Measurements from ENCODE around the gene KLHL11.

KLHL11 gene

DNA sequence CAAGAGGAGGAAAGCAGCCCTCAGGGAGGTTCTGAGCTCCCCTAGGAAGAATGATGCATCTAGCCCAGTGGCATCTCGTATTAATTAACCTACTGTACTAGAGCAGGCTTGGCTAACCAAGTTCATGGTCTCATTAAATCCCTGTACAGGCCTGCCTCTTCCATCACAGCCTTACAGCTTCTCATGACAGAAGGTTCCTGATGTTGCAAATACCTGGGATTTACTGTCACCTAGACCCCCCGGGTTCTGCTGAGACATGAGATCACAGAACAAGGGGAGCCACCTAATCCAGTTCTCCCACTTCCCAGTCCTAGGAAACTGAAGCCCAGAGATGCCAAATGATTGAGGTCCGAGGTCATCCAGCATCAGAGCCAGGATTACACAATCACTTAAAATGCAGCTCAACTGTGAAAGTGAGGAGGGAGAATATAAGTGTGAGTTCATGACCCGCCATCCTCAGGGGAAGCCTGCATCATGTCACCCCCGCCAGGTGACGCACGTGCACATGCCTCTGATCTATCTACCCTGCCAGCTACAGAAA lies 29.6 kb upstream of the KLHL11 start:
- no peaks in the 10 kb centered on the region for H3K4me1 ChIP-seq (ENCODE audit: insufficient read depth, low read length, poor library complexity, severe bottlenecking)
- no peaks in the 10 kb centered on the region for H3K79me2 ChIP-seq (ENCODE audit: insufficient read depth, low read length)
- H2AFZ ChIP-seq (ENCODE audit: low read length) = no peak overlapping the region
- H3F3A ChIP-seq (ENCODE audit: low read depth) = no peaks in the 10 kb centered on the region
- peaks cover 90% of the 10 kb centered on the region; the same call in 1 of the 2 replicates for H3K36me3 ChIP-seq (ENCODE audit: insufficient read depth, low read length)
- no peak overlapping the region for H3K9ac ChIP-seq (ENCODE audit: low read depth, low read length, poor library complexity, severe bottlenecking)
- no peaks in the 10 kb centered on the region for H3K9me2 ChIP-seq (replicated peaks; ENCODE audit: low read depth, low read length)
- H3K4me3 ChIP-seq (ENCODE audit: low read length, poor library complexity, severe bottlenecking) = no peak overlapping the region
- H3K9me3 ChIP-seq (ENCODE audit: insufficient read depth, low read depth, low read length) = no peaks in the 10 kb centered on the region
- H3K27me3 ChIP-seq (ENCODE audit: insufficient read depth, low read length, poor library complexity, severe bottlenecking) = no peaks in the 10 kb centered on the region
- H4K20me1 ChIP-seq (ENCODE audit: insufficient read depth, low read length, poor library complexity, severe bottlenecking) = peaks cover 3% of the 10 kb centered on the region
- TF ChIP-seq, protein P1, sequence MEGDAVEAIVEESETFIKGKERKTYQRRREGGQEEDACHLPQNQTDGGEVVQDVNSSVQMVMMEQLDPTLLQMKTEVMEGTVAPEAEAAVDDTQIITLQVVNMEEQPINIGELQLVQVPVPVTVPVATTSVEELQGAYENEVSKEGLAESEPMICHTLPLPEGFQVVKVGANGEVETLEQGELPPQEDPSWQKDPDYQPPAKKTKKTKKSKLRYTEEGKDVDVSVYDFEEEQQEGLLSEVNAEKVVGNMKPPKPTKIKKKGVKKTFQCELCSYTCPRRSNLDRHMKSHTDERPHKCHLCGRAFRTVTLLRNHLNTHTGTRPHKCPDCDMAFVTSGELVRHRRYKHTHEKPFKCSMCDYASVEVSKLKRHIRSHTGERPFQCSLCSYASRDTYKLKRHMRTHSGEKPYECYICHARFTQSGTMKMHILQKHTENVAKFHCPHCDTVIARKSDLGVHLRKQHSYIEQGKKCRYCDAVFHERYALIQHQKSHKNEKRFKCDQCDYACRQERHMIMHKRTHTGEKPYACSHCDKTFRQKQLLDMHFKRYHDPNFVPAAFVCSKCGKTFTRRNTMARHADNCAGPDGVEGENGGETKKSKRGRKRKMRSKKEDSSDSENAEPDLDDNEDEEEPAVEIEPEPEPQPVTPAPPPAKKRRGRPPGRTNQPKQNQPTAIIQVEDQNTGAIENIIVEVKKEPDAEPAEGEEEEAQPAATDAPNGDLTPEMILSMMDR (conservative IDR thresholded peaks at IDR 0.05; ENCODE audit: low read length) = no peak
- no peak for TF ChIP-seq EZH2phosphoT487 (IDR thresholded peaks at IDR 0.05; ENCODE audit: borderline replicate concordance)
- H3K4me2 ChIP-seq (ENCODE audit: low read depth, low read length, poor library complexity, severe bottlenecking) = no peak overlapping the region

DNA sequence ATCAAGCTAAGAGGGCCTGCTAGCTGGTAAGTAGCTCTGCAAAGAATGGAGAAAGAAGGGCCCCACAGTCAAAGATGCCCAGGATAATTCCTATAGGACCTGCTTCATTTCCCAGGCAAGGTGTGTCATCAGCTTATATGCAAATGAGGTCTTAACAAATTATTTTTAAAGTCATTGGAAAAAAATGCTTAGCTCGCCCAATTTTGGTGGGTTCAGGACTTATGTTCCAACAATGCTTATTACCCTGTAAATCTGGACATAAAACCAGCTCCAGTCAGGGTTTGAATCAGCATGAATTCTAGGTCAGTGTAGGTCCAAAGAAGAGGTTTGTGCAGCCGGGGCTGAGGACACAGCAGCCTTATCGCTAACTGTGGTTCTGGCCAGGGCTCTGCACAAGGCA lies 28.2 kb upstream of the KLHL11 start:
- no peaks in the 10 kb centered on the region for H4K20me1 ChIP-seq (ENCODE audit: insufficient read depth, low read length, poor library complexity, severe bottlenecking)
- no peaks in the 10 kb centered on the region for H3K4me1 ChIP-seq (ENCODE audit: insufficient read depth, low read length, poor library complexity, severe bottlenecking)
- no peaks in the 10 kb centered on the region for H3K9me3 ChIP-seq (ENCODE audit: insufficient read depth, low read depth, low read length)
- no peaks in the 10 kb centered on the region for H3K9me2 ChIP-seq (replicated peaks; ENCODE audit: low read depth, low read length)
- TF ChIP-seq EZH2phosphoT487 (IDR thresholded peaks at IDR 0.05; ENCODE audit: borderline replicate concordance) = no peak
- TF ChIP-seq, protein P1 (conservative IDR thresholded peaks at IDR 0.05; ENCODE audit: low read length) = no peak
- no peak overlapping the region for H3K4me3 ChIP-seq (ENCODE audit: low read length, poor library complexity, severe bottlenecking)
- peaks cover 88% of the 10 kb centered on the region; the same call in 1 of the 2 replicates for H3K36me3 ChIP-seq (ENCODE audit: insufficient read depth, low read length)
- H3K27me3 ChIP-seq (ENCODE audit: insufficient read depth, low read length, poor library complexity, severe bottlenecking) = no peaks in the 10 kb centered on the region
- H2AFZ ChIP-seq (ENCODE audit: low read length) = no peak overlapping the region
- H3F3A ChIP-seq (ENCODE audit: low read depth) = no peaks in the 10 kb centered on the region
- H3K9ac ChIP-seq (ENCODE audit: low read depth, low read length, poor library complexity, severe bottlenecking) = no peak overlapping the region
- no peak overlapping the region for H3K4me2 ChIP-seq (ENCODE audit: low read depth, low read length, poor library complexity, severe bottlenecking)
- no peaks in the 10 kb centered on the region for H3K79me2 ChIP-seq (ENCODE audit: insufficient read depth, low read length)

DNA sequence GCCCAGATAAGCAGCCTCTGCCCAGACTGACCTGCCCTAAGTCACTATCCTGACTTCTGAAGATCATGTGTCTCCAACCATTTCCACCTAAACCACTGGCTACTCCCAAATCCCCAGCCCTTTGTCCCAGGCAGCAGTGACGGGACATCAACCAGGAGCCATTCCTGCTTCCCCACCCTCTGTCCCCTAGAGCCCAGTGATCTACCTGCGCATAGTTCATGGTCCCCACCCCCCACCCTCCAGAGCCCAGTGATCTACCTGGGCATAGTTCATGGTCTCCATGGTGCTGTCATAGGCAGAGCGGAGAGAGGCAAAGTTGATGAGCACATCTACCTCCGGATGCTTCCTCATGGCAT lies 26.8 kb upstream of the KLHL11 start:
- no peaks in the 10 kb centered on the region for H4K20me1 ChIP-seq (ENCODE audit: insufficient read depth, low read length, poor library complexity, severe bottlenecking)
- H3F3A ChIP-seq (ENCODE audit: low read depth) = no peaks in the 10 kb centered on the region
- TF ChIP-seq, protein P1 (conservative IDR thresholded peaks at IDR 0.05; ENCODE audit: low read length) = no peak
- TF ChIP-seq EZH2phosphoT487 (IDR thresholded peaks at IDR 0.05; ENCODE audit: borderline replicate concordance) = no peak
- no peak overlapping the region for H3K9ac ChIP-seq (ENCODE audit: low read depth, low read length, poor library complexity, severe bottlenecking)
- H2AFZ ChIP-seq (ENCODE audit: low read length) = no peak overlapping the region
- no peaks in the 10 kb centered on the region for H3K27me3 ChIP-seq (ENCODE audit: insufficient read depth, low read length, poor library complexity, severe bottlenecking)
- H3K9me3 ChIP-seq (ENCODE audit: insufficient read depth, low read depth, low read length) = no peaks in the 10 kb centered on the region
- no peaks in the 10 kb centered on the region for H3K79me2 ChIP-seq (ENCODE audit: insufficient read depth, low read length)
- H3K4me1 ChIP-seq (ENCODE audit: insufficient read depth, low read length, poor library complexity, severe bottlenecking) = no peaks in the 10 kb centered on the region
- no peaks in the 10 kb centered on the region for H3K9me2 ChIP-seq (replicated peaks; ENCODE audit: low read depth, low read length)
- no peak overlapping the region for H3K4me3 ChIP-seq (ENCODE audit: low read length, poor library complexity, severe bottlenecking)
- H3K4me2 ChIP-seq (ENCODE audit: low read depth, low read length, poor library complexity, severe bottlenecking) = no peak overlapping the region
- peaks cover 88% of the 10 kb centered on the region; the same call in 1 of the 2 replicates for H3K36me3 ChIP-seq (ENCODE audit: insufficient read depth, low read length)

Data from Loucy (cell line).